HG02970 (cell line): ENCODE data around the gene TAF4.
"Not testable (repeated sequence)": the region's sequence is repeated elsewhere in the genome, so short reads cannot be mapped to it uniquely, and the experiment has no call there.

Experiments used
- ATAC-seq: cut with Tn5 transposase; IDR thresholded peaks from one replicate; pipeline ENCODE4 v1.9.1; 2021; ENCODE audit warnings: mild to moderate bottlenecking, moderate library complexity, moderate number of reproducible peaks; ENCODE audit not compliant: unreplicated experiment, low FRiP score

TAF4 gene

DNA sequence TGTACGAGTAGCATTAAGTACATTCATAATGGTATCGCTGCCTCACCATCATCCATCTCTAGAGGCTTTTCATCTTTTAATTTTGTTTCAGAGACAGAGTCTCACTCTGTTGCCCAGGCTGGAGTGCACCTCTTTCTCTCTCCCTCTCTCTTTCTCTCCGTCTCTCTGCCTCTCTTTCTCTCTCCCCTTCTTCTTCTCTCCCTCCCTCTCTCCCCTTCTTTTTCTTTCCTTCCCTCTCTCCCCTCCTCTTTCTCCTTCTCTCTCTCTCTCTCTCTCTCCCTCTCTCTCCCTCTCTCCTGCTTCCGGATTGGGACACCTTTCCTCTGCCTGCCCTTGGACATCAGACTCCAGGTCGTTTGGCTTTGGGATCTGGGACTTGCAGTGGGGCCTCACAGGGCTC, 17.6 kb upstream of the TAF4 start:
- ATAC-seq, result no peak

DNA sequence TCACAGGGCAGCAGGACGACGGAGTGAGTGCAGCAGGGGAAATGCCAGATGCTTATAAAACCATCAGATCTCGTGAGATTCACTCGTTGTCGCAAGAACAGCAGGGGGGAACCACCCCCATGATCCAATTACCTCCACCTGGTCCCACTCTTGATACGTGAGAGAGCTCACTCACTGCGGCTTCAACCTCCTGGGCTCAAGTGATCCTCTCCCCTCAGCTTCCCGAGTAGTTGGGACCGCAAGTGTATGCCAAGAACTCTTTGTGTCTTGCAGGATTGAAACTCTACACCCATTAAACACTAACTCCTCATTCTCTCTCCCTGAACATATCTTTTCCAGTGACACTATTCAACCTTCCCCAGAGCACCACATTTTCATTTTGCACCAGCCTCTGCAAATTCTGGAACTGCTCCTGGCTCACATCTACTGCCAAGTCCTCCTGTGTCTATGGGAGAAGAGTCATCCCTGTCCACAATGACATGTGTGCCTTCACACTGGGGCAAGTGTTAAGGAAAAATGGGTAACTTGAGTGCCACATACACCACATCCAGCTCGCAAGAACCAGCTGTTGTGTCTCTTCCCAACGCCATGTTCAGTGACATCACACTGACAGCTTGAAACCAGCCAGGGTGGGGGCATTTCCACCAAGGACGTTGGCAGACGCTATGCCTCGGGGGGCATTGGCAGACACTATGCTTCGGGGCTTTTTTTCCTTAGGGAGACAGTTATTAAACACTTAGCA, 14.7 kb upstream of the TAF4 start:
- no peak for ATAC-seq

- no peak for ATAC-seq
Measured at GRCh38 chr20:62079166-62079565, 13.5 kb upstream of the TAF4 start.

DNA sequence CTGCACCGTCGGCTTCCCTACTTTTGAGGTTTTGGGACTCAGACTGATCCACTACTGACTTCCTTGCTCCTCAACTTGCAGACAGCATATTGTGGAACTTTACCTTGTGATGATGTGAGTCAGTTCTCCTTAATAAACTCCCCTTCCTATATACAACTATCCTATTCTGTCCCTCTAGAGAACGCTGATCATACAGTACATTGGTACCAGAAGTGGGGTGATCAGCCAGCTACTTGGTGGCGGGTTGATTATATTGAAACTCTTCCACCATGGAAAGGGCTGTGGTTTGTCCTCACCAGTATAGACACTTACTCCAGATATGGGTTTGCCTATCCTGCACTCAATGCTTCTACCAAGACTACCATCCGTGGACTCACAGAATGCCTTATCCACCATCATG, 7.6 kb upstream of the TAF4 start:
- no peak for ATAC-seq

DNA sequence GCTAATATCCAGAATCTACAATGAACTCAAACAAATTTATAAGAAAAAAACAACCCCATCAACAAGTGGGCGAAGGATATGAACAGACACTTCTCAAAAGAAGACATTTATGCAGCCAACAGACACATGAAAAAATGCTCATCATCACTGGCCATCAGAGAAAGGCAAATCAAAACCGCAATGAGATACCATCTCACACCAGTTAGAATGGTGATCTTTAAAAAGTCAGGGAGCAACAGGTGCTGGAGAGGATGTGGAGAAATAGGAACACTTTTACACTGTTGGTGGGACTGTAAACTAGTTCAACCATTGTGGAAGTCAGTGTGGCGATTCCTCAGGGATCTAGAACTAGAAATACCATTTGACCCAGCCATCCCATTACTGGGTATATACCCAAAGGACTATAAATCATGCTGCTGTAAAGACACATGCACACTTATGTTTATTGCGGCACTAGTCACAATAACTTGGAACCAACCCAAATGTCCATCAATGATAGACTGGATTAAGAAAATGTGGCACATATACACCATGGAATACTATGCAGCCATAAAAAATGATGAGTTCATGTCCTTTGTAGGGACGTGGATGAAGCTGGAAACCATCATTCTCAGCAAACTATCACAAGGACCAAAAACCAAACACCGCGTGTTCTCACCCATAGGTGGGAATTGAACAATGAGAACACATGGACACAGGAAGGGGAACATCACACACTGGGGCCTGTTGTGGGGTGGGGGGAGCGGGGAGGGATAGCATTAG, 6.2 kb upstream of the TAF4 start:
- not testable (repeated sequence) for ATAC-seq

GRCh38 chr20:62069741-62070216, 4.1 kb upstream of the TAF4 start:
- no peak for ATAC-seq

GRCh38 chr20:62068997-62069396, 3.3 kb upstream of the TAF4 start:
- ATAC-seq, result no peak

DNA sequence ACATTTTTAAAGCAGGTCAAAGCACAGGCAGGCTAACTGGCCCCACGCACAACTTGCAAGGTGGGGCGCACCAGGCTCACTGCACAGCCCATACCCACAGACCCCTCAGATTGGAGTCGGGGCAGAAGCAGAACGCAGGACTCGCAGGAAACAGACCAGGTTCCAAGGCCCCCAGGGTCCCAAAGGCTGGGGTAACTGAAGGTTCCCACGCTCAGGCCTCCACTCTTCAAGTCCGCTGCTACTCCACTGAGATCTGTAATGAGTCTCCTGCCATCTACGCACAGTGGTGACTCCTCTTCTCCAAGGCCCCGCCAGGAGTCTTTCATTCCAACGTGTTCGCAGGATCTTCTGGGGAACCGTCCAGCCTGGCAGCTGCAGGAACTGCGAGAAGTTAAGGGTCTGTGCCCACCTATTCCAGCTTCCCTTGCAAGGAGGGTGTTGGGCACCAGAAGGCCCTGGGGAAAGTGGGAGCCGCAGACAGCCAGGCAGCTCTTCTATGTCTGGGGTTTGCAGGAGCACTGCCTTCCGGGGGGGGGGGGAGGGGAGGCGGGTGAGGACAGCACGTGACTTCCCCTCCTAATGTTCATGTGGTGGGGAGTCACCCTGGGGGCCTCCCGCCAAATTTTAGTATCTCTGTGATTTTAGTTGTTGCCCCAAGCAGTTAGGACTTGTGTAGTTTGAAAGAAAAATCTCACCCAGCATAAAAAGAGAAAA, 2.0 kb upstream of the TAF4 start:
- no peak for ATAC-seq

GRCh38 chr20:62066983-62067433, 1.3 kb upstream of the TAF4 start:
- ATAC-seq, result no peak

GRCh38 chr20:62066339-62066982, 780 bp upstream of the TAF4 start:
- ATAC-seq, result peak; percentile 35

GRCh38 chr20:62064770-62065673, 659 bp downstream of the TAF4 start:
- peak; percentile 30 for ATAC-seq

- ATAC-seq, result no peak
Measured at GRCh38 chr20:62063981-62064769, 1.5 kb downstream of the TAF4 start.

- no peak for ATAC-seq
Measured at GRCh38 chr20:62063315-62063980, 2.2 kb downstream of the TAF4 start.

DNA sequence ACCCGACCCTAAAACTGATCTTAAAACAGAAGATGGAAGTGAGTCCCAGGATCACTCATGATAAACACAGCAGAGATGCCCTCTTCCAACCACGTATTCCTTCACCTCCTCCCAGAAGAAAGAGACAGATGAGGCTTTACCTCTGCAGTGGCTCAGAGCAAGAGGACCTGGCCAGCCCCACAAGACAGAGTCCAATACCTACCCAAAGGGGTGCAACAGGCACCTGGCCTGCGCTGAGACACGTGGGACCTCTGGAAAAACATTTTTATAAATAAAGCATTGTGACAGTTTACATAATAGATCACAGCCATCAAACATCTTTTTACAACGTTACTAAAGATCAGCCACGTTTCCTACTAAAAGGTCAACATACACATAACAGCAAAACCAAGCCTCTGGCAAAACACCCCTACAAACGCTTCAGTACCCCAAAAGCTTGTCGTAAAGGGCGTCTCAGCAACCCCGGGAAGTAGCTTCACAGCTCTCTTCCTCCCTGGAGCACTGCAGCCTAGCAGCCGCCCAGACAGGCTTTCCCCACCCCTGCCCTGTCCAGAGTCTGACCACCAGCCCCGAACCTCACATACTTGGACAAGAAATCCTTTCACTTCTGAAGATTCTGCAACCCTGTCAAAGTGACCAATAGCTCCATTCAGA, 2.9 kb downstream of the TAF4 start:
- ATAC-seq, result no peak

- no peak for ATAC-seq
Measured at GRCh38 chr20:62061851-62062423, 3.7 kb downstream of the TAF4 start.

DNA sequence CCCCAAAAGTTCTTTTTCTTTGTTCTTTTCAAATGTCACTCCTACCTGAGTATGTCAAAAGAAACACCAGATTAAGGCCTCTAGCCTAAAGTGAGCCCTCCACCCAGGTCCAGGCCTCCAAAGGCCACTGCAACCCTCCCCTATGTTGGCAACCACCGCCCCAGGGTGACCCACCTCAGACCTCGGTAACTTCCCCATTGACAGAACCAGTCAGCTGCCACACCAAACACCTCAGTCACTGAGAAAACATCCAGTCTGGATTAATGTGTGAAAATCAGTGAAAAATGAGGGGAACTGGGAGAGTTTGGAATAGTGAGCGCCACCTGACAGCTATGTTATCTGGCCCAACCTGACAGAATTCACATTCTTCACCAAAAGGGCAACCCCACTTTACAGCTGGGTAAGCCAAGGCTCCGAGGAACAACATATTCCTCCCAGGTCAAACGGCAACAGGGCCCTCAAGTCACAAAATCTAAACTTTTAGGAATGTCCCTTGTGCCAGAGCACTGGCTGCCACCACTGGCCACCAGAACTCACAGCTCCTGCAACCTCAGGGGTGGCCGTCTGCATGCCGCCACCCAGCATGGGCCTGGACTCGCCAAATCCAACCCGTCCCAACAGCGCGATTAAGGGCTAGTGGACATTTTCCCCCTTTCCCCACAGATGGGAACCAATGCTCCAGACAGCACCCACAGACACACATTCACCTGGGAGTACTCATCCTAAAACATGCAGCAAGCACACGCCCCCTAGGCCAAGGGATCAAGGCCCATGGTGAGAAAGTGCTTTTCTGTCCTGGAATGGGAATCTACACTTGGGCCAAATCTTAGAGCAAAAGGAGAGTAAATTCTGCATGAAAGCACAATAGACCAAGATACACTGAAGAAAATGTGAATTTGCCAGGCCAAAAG, 4.8 kb downstream of the TAF4 start:
- ATAC-seq, result no peak
